NCI-H1105 (cell line): Measurements from ENCODE around the gene ALG2.

Experiments
- DNase-seq: peaks from one replicate; lab custom pipeline; 2025; lab: John Stamatoyannopoulos, UW

The ALG2 gene

GRCh38 chr9:99192786-99193465 lies 28.8 kb downstream of the ALG2 start:
- no peak for DNase-seq

- no peak for DNase-seq
Measured at GRCh38 chr9:99190597-99191283, 31.0 kb downstream of the ALG2 start.

- DNase-seq, result no peak
Measured at GRCh38 chr9:99189887-99190596, 31.7 kb downstream of the ALG2 start.

- DNase-seq, result no peak
Measured at GRCh38 chr9:99189186-99189585, 32.6 kb downstream of the ALG2 start.

GRCh38 chr9:99187311-99187710 lies 34.4 kb downstream of the ALG2 start:
- no peak for DNase-seq

- no peak for DNase-seq
Measured at GRCh38 chr9:99185934-99186333, 35.8 kb downstream of the ALG2 start.

GRCh38 chr9:99185348-99185632 lies 36.5 kb downstream of the ALG2 start:
- no peak for DNase-seq

- DNase-seq, result peak; percentile 79
Measured at GRCh38 chr9:99184475-99185347, 37.0 kb downstream of the ALG2 start.

- DNase-seq, result no peak
Measured at GRCh38 chr9:99184110-99184474, 37.6 kb downstream of the ALG2 start.

- DNase-seq, result no peak
Measured at GRCh38 chr9:99183616-99184015, 38.1 kb downstream of the ALG2 start.

- no peak for DNase-seq
Measured at GRCh38 chr9:99182356-99182755, 39.4 kb downstream of the ALG2 start.

GRCh38 chr9:99181621-99182020 lies 40.1 kb downstream of the ALG2 start:
- no peak for DNase-seq

- no peak for DNase-seq
Measured at GRCh38 chr9:99181206-99181605, 40.5 kb downstream of the ALG2 start.

GRCh38 chr9:99180662-99181061 lies 41.1 kb downstream of the ALG2 start:
- no peak for DNase-seq

GRCh38 chr9:99180199-99180598 lies 41.5 kb downstream of the ALG2 start:
- DNase-seq, result no peak

GRCh38 chr9:99178912-99179872 lies 42.5 kb downstream of the ALG2 start:
- DNase-seq, result no peak

- DNase-seq, result no peak
Measured at GRCh38 chr9:99177576-99178366, 44.0 kb downstream of the ALG2 start.

- DNase-seq, result no peak
Measured at GRCh38 chr9:99176527-99177013, 45.2 kb downstream of the ALG2 start.

- no peak for DNase-seq
Measured at GRCh38 chr9:99173570-99174504, 47.9 kb downstream of the ALG2 start.
